Loucy (cell line): ENCODE results near the gene UBL3.

Experiments used
- H2AFZ ChIP-seq: fragments of 200-600 bp; sonication (generic); 2 replicates; pipeline ENCODE4 v1.6.0; 2016; ENCODE audit warnings: antibody characterized with exemption, mild to moderate bottlenecking, low read length, moderate library complexity
- H3F3A ChIP-seq: fragments of 200-600 bp; 2 replicates; pipeline ENCODE4 v1.6.0; 2016; ENCODE audit warnings: antibody characterized with exemption, low read depth, mild to moderate bottlenecking
- H3K27me3 ChIP-seq: fragments of 200-600 bp; sonication (generic); 2 replicates; pipeline ENCODE4 v1.6.1; 2014; ENCODE audit warnings: low read length, mild to moderate bottlenecking; ENCODE audit not compliant: insufficient read depth, poor library complexity, severe bottlenecking
- H3K36me3 ChIP-seq: fragments of 200-600 bp; sonication (generic); 2 replicates; pipeline ENCODE4 v1.6.1; 2016; ENCODE audit warnings: low read length; ENCODE audit not compliant: insufficient read depth
- H3K4me1 ChIP-seq: fragments of 200-600 bp; sonication (generic); 2 replicates; pipeline ENCODE4 v1.5.1; 2014; ENCODE audit warnings: low read length, mild to moderate bottlenecking; ENCODE audit not compliant: insufficient read depth, poor library complexity, severe bottlenecking
- H3K4me2 ChIP-seq: fragments of 200-600 bp; sonication (generic); 2 replicates; pipeline ENCODE4 v1.6.0; 2014; ENCODE audit warnings: antibody characterized with exemption, low read length, low read depth, mild to moderate bottlenecking; ENCODE audit not compliant: poor library complexity, severe bottlenecking
- H3K4me3 ChIP-seq: fragments of 200-600 bp; sonication (generic); 2 replicates; pipeline ENCODE4 v1.5.1; 2014; ENCODE audit warnings: low read length, mild to moderate bottlenecking, mixed read lengths; ENCODE audit not compliant: poor library complexity, severe bottlenecking
- H3K79me2 ChIP-seq: fragments of 200-600 bp; sonication (generic); 2 replicates; pipeline ENCODE4 v1.6.1; 2014; ENCODE audit warnings: low read length; ENCODE audit not compliant: insufficient read depth
- H3K9ac ChIP-seq: fragments of 200-600 bp; sonication (generic); 2 replicates; pipeline ENCODE4 v1.6.0; 2014; ENCODE audit warnings: mild to moderate bottlenecking, low read depth, low read length, moderate library complexity; ENCODE audit not compliant: poor library complexity, severe bottlenecking
- H3K9me2 ChIP-seq: fragments of 200-600 bp; sonication (generic); replicated peaks from 2 replicates; pipeline ENCODE4 v1.6.1; 2016; ENCODE audit warnings: low read depth, low read length, mixed read lengths
- H3K9me3 ChIP-seq: fragments of 200-600 bp; sonication (generic); 2 replicates; pipeline ENCODE4 v1.6.1; 2014; ENCODE audit warnings: mild to moderate bottlenecking, antibody characterized with exemption, low read length, low read depth; ENCODE audit not compliant: insufficient read depth
- H4K20me1 ChIP-seq: fragments of 200-600 bp; sonication (generic); 2 replicates; pipeline ENCODE4 v1.6.0; 2014; ENCODE audit warnings: antibody characterized with exemption, low read length, mild to moderate bottlenecking; ENCODE audit not compliant: insufficient read depth, poor library complexity, severe bottlenecking
- EZH2phosphoT487 ChIP-seq: fragments of 200-600 bp; IDR thresholded peaks from 2 replicates; pipeline ENCODE4 v1.6.1; 2018; ENCODE audit warnings: antibody characterized with exemption, mild to moderate bottlenecking, moderate library complexity, borderline replicate concordance
- TF ChIP-seq, protein P1 (sequence below): fragments of 200-600 bp; sonication (generic); conservative IDR thresholded peaks from 2 replicates; pipeline ENCODE4 v1.5.1; 2014; ENCODE audit warnings: mild to moderate bottlenecking, antibody characterized with exemption, low read length

UBL3 gene

DNA sequence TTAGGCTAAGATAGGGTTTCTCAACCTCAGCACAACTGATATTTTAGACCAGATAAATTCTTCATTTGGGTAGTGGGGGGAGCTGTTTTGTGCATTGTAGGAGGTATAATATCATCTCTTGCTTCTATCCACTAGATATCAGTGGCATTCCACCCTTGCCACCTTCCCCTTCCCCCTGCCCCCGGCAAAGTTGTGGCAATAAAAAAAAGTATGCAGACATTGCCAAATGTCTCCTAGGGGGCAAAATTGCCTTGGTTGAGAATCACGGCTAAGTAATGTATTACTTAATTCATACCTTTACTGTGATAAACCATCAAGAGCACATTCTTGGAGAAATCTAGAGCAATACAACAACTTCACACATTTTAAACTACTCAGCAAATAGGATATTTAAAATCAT lies 51.4 kb downstream of the UBL3 start:
- H3F3A ChIP-seq, result no peaks in the 10 kb centered on the region
- no peaks in the 10 kb centered on the region for H3K9me2 ChIP-seq
- no peak overlapping the region for H3K9ac ChIP-seq
- H3K4me2 ChIP-seq, result no peak overlapping the region
- H3K4me1 ChIP-seq, result peaks cover 36% of the 10 kb centered on the region
- no peak for TF ChIP-seq EZH2phosphoT487
- TF ChIP-seq, protein P1, sequence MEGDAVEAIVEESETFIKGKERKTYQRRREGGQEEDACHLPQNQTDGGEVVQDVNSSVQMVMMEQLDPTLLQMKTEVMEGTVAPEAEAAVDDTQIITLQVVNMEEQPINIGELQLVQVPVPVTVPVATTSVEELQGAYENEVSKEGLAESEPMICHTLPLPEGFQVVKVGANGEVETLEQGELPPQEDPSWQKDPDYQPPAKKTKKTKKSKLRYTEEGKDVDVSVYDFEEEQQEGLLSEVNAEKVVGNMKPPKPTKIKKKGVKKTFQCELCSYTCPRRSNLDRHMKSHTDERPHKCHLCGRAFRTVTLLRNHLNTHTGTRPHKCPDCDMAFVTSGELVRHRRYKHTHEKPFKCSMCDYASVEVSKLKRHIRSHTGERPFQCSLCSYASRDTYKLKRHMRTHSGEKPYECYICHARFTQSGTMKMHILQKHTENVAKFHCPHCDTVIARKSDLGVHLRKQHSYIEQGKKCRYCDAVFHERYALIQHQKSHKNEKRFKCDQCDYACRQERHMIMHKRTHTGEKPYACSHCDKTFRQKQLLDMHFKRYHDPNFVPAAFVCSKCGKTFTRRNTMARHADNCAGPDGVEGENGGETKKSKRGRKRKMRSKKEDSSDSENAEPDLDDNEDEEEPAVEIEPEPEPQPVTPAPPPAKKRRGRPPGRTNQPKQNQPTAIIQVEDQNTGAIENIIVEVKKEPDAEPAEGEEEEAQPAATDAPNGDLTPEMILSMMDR, result no peak
- no peaks in the 10 kb centered on the region for H3K36me3 ChIP-seq
- H4K20me1 ChIP-seq, result peaks cover 28% of the 10 kb centered on the region
- no peak overlapping the region for H2AFZ ChIP-seq
- H3K79me2 ChIP-seq, result peaks cover 77% of the 10 kb centered on the region
- H3K27me3 ChIP-seq, result no peaks in the 10 kb centered on the region
- no peaks in the 10 kb centered on the region for H3K9me3 ChIP-seq
- H3K4me3 ChIP-seq, result no peak overlapping the region

DNA sequence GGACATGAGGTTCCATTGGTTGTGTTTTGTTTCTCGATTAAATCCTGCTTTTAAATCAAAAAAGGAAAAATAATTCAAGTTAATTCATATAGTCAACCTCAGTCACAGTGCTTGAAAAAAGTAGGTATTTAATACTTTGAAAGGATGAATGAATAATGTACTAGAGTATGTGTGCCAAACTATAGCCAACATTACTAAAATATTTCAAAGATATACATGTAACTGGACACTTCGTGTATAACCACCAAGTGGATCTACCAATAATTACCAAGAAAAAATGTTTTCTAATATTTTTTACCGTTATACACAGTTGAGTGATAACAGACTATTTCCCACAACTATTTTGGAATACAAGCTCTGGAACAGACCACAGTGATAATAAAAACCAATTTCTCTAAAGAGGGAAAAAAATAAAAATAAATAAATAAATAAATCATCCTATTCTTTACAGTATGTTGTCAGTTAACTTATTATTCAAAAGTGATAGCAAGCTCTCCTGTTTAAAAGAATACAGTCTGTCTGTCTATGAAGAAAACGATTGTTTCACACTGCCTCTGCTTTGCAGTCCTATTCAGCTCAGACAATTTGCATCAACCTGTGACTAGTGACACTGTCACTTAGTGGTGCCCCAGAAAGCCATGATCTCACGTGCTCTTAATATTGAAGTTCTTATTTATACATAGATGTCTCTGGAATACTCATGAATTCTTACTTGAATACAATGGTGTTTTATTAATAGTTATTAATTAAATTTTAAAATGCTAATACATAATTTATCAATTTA lies 58.2 kb downstream of the UBL3 start:
- Histone ChIP-seq H3K79me2 (peaks cover 61% of the 10 kb centered on the region), H3F3A (no peaks in the 10 kb centered on the region), H3K9me2 (no peaks in the 10 kb centered on the region), H3K9ac (no peak overlapping the region), H3K4me1 (peaks cover 3% of the 10 kb centered on the region), H2AFZ (no peak overlapping the region), H3K36me3 (no peaks in the 10 kb centered on the region), H3K9me3 (no peaks in the 10 kb centered on the region), H4K20me1 (peaks cover 5% of the 10 kb centered on the region), H3K27me3 (no peaks in the 10 kb centered on the region), H3K4me2 (no peak overlapping the region), H3K4me3 (no peak overlapping the region)
- TF ChIP-seq, protein P1, result no peak
- TF ChIP-seq EZH2phosphoT487, result no peak

DNA sequence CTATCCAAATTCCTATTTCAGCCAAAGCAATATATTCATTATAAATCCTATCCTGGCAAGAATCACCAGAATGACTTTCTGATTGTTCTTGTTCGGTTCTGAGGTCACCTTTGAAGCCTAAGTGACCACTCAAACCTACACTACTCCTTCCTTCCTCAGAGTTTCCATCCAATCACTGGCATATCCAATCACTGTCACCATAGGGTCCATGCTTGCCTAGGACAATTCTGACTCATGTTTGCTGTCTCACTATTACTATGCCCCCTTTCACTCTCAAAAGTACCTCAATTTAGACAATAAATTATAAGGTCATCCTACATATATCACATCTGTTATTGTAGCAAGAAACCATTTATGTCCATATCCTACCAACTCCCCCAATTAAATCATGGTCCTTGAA lies 58.9 kb downstream of the UBL3 start:
- Histone ChIP-seq H3K9me3 (no peaks in the 10 kb centered on the region), H3K9me2 (no peaks in the 10 kb centered on the region), H3K4me3 (no peak overlapping the region), H2AFZ (no peak overlapping the region), H3K4me2 (no peak overlapping the region), H3K9ac (no peak overlapping the region), H3K4me1 (no peaks in the 10 kb centered on the region), H3K36me3 (no peaks in the 10 kb centered on the region), H3K27me3 (no peaks in the 10 kb centered on the region), H3F3A (no peaks in the 10 kb centered on the region), H3K79me2 (peaks cover 63% of the 10 kb centered on the region), H4K20me1 (peaks cover 5% of the 10 kb centered on the region)
- no peak for TF ChIP-seq EZH2phosphoT487
- TF ChIP-seq, protein P1, result no peak
